Keratinocyte (primary cell): Measurements from ENCODE around the gene OR9A2. TPM values are rescaled to one million over a fixed set of nuclear protein-coding genes. Genes with fewer than 3 reads are reported as not detected.

Experiments
- DNase-seq: peaks from one replicate; pipeline ENCODE4 v3.0.0-alpha.2; 2011; ENCODE audit warnings: low read depth, missing footprints, low spot score
- FAIRE-seq: peaks from 2 replicates; lab custom pipeline; 2011; peaks lifted over from hg19 to GRCh38; lab: Jason Lieb, UNC
- H2AFZ ChIP-seq: 2 replicates; pipeline ENCODE4 v1.6.0; 2012; ENCODE audit warnings: low read length, control low read depth, inconsistent platforms; ENCODE audit not compliant: control insufficient read depth
- H3K27ac ChIP-seq: 2 replicates; pipeline ENCODE4 v1.5.1; 2011; ENCODE audit warnings: low read length; ENCODE audit not compliant: control insufficient read depth, insufficient read depth
- H3K27me3 ChIP-seq: 3 replicates; pipeline ENCODE4 v1.6.0; 2011; ENCODE audit warnings: low read length; ENCODE audit not compliant: control insufficient read depth, insufficient read depth; ENCODE audit errors: extremely low read depth
- H3K36me3 ChIP-seq, 2 experiments: 2 replicates in 1 of 2; 3 replicates in 1 of 2; pipeline ENCODE4 v1.5.1; 2011; ENCODE audit warnings: low read length in 2 of 2, mild to moderate bottlenecking in 1 of 2; ENCODE audit not compliant: control insufficient read depth in 2 of 2, insufficient read depth in 2 of 2; ENCODE audit errors: extremely low read depth in 1 of 2
- H3K4me1 ChIP-seq: 3 replicates; pipeline ENCODE4 v1.5.1; 2011; ENCODE audit warnings: low read length; ENCODE audit not compliant: control insufficient read depth, insufficient read depth; ENCODE audit errors: extremely low read depth
- H3K4me2 ChIP-seq: 3 replicates; pipeline ENCODE4 v1.6.0; 2011; ENCODE audit warnings: low read depth, low read length; ENCODE audit not compliant: control insufficient read depth, insufficient read depth; ENCODE audit errors: extremely low read depth
- H3K4me3 ChIP-seq, 3 experiments: fragments of 200-600 bp in 1 of 3; sonication (generic) in 1 of 3; 2 replicates in 2 of 3; 3 replicates in 1 of 3; pipeline ENCODE4 v1.5.1; 2011 to 2016; ENCODE audit warnings: low read length in 3 of 3, mild to moderate bottlenecking in 3 of 3, control low read depth in 2 of 3, inconsistent platforms in 1 of 3, low read depth in 1 of 3, mixed read lengths in 1 of 3, mixed run types in 1 of 3, moderate library complexity in 1 of 3; ENCODE audit not compliant: control insufficient read depth in 2 of 3, insufficient read depth in 2 of 3; ENCODE audit errors: extremely low read depth in 1 of 3
- H3K79me2 ChIP-seq: 2 replicates; pipeline ENCODE4 v1.6.0; 2012; ENCODE audit warnings: low read length; ENCODE audit not compliant: control insufficient read depth, insufficient read depth
- H3K9ac ChIP-seq: 3 replicates; pipeline ENCODE4 v1.6.0; 2011; ENCODE audit warnings: low read length; ENCODE audit not compliant: control insufficient read depth, insufficient read depth; ENCODE audit errors: extremely low read depth
- H3K9me1 ChIP-seq: 3 replicates; pipeline ENCODE4 v1.6.0; 2011; ENCODE audit warnings: low read length; ENCODE audit not compliant: control insufficient read depth, insufficient read depth; ENCODE audit errors: extremely low read depth
- H3K9me3 ChIP-seq: 2 replicates; pipeline ENCODE4 v1.5.1; 2012; ENCODE audit warnings: low read depth, low read length; ENCODE audit not compliant: control insufficient read depth
- H4K20me1 ChIP-seq: 3 replicates; pipeline ENCODE4 v1.6.0; 2011; ENCODE audit warnings: low read length; ENCODE audit not compliant: control insufficient read depth, insufficient read depth; ENCODE audit errors: extremely low read depth
- CTCF ChIP-seq, 3 experiments: IDR thresholded peaks in 1 of 3; conservative IDR thresholded peaks in 1 of 3; optimal IDR thresholded peaks in 1 of 3; 2 replicates in 2 of 3; 3 replicates in 1 of 3; pipeline versions ENCODE3 to v1.5.1; 2011; ENCODE audit warnings: low read length in 3 of 3, mild to moderate bottlenecking in 3 of 3, moderate library complexity in 2 of 3, control low read depth in 1 of 3, inconsistent platforms in 1 of 3; ENCODE audit not compliant: insufficient read depth in 2 of 3; ENCODE audit errors: extremely low read depth in 1 of 3
- EZH2 ChIP-seq: IDR thresholded peaks from one replicate; pipeline ENCODE4 v1.6.1; 2012; ENCODE audit warnings: inconsistent platforms, mild to moderate bottlenecking, low read length, moderate library complexity
- dilution Hi-C: fragments of 300-500 bp; cut with MboI; formaldehyde crosslinking; loops from one replicate; pipeline ENCODE4 v1.7.0; 2020; ENCODE audit warnings: low sequenced_read_pairs; ENCODE audit not compliant: extremely low pct_ligation_motif_present
- polyA plus RNA-seq, 5 experiments: library from polyadenylated mRNA; depleted of rRNA in 3 of 5; stranded (reverse) in 3 of 5; stranded (forward) in 1 of 5; unstranded in 1 of 5; fragments of >200 nt; gene quantifications; 1 replicate in 1 of 5; 2 replicates in 3 of 5; 3 replicates in 1 of 5; pipeline versions ENCODE4 v1.2.1 to v1.2.3, GENCODE V29; 2011 to 2012; ENCODE audit warnings: missing spikeins in 2 of 5, low read depth in 1 of 5, low replicate concordance in 1 of 5

Gene OR9A2
- polyA plus RNA-seq, 1 donor (not counting 4 experiments of a cell fraction or from before 2014, with no cell fraction given): not detected

GRCh38 chr7:143023047-143023446, 3.9 kb downstream of the OR9A2 start:
- Histone ChIP-seq H3K9me3 (no peaks in the 10 kb centered on the region), H2AFZ (no peak overlapping the region), H3K4me2 (no peak overlapping the region), H3K4me3 (no peak overlapping the region), H3K79me2 (no peaks in the 10 kb centered on the region), H3K27me3 (no peaks in the 10 kb centered on the region), H3K9ac (no peak overlapping the region), H3K36me3 (no peaks in the 10 kb centered on the region), H3K9me1 (no peaks in the 10 kb centered on the region), H3K4me1 (no peaks in the 10 kb centered on the region), H4K20me1 (no peaks in the 10 kb centered on the region), H3K27ac (no peak overlapping the region)
- FAIRE-seq (no peak), DNase-seq (no peak)
- no peak for TF ChIP-seq EZH2
- TF ChIP-seq CTCF (optimal IDR thresholded peaks at IDR 0.05 in 1 of 3, IDR thresholded peaks at IDR 0.05 in 1 of 3, conservative IDR thresholded peaks at IDR 0.05 in 1 of 3; ENCODE audit: extremely low read depth in 1 of 3, insufficient read depth in 2 of 3, low read length in 3 of 3): no peak
- dilution Hi-C loops: no loop called here

- dilution Hi-C loops: loop anchor here (10.0 kb wide), 1 partner anchor 196 kb away; no protein-coding TSS in a partner anchor
- H3K27ac ChIP-seq: no peak overlapping the region
- H2AFZ ChIP-seq: no peak overlapping the region
- H3K79me2 ChIP-seq: no peaks in the 10 kb centered on the region
- H4K20me1 ChIP-seq: no peaks in the 10 kb centered on the region
- FAIRE-seq (no peak), DNase-seq (no peak)
- H3K9me3 ChIP-seq: no peaks in the 10 kb centered on the region
- peaks cover 3% of the 10 kb centered on the region for H3K4me1 ChIP-seq
- H3K4me2 ChIP-seq: no peak overlapping the region
- no peak overlapping the region for H3K9ac ChIP-seq
- no peaks in the 10 kb centered on the region for H3K9me1 ChIP-seq
- H3K27me3 ChIP-seq: no peaks in the 10 kb centered on the region
- no peak overlapping the region for H3K4me3 ChIP-seq
- no peaks in the 10 kb centered on the region for H3K36me3 ChIP-seq
- no peak for TF ChIP-seq CTCF (optimal IDR thresholded peaks at IDR 0.05 in 1 of 3, IDR thresholded peaks at IDR 0.05 in 1 of 3, conservative IDR thresholded peaks at IDR 0.05 in 1 of 3; ENCODE audit: extremely low read depth in 1 of 3, insufficient read depth in 2 of 3, low read length in 3 of 3)
- no peak for TF ChIP-seq EZH2
Observed at GRCh38 chr7:143018931-143019330, 8.0 kb downstream of the OR9A2 start.
